ENCODE results near the gene FAM171A1.

Gene FAM171A1

DNA sequence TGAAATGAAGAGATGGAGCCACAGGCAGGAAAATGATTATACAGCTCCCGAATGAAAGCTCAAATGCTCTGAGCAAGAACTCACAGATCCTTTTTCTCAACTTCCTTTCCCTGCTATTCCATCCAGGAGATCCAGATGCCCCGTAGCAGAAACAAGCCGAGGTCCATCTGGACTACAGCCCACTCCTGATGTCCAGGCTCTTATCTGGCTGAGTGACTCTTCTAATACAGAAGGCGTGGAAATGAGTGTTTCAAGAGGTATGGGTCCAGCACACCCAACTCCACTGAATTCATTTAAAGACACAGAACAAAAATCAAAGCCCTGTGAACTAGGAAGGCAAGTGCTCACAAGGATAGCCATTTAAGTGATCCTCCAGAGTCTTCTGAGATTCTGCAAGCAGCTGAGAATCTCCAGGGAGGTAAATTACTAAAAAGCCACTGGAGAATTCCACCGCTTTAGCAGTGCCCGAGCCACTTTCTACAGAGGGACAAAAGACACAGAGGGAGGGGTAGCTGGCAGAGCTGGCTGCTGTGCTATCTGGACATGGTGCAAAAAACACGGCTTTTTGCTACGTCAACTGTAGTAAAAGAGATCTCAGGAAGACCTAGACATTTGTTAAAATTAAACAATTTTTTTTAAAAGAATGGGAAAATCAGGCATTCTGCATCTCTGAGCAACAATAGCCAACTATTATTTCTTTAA lies 24.5 kb downstream of the FAM171A1 start:
- H3K79me1 ChIP-seq (replicated peaks; ENCODE audit: low read length, poor library complexity, severe bottlenecking), result peaks cover 38% of the 10 kb centered on the region
- H3K27ac ChIP-seq (ENCODE audit: low read length, poor library complexity, severe bottlenecking), result no peak overlapping the region
- no peak overlapping the region for H3K9ac ChIP-seq (ENCODE audit: low read length)
- H2BK120ac ChIP-seq (ENCODE audit: low read depth, low read length), result no peak overlapping the region
- H3K4me1 ChIP-seq (ENCODE audit: control insufficient read depth, insufficient read depth, low read depth, low read length), result peaks cover 6% of the 10 kb centered on the region
- no peak overlapping the region for H2AK5ac ChIP-seq (ENCODE audit: low read length, severe bottlenecking)
- H3K27me3 ChIP-seq (ENCODE audit: control insufficient read depth in 1 of 2, insufficient read depth in 1 of 2, low read length in 2 of 2), result no peaks in the 10 kb centered on the region
- DNase-seq, result no peak
- no peak overlapping the region for H3K4me2 ChIP-seq (ENCODE audit: low read length, poor library complexity, severe bottlenecking)
- H3K14ac ChIP-seq (ENCODE audit: low read length in 2 of 2), result no peak overlapping the region
- H2BK5ac ChIP-seq (ENCODE audit: low read depth, low read length, poor library complexity, severe bottlenecking), result no peak overlapping the region
- H3K4ac ChIP-seq (ENCODE audit: low read depth in 1 of 2, low read length in 2 of 2), result no peak overlapping the region
- H4K8ac ChIP-seq (ENCODE audit: low read length), result no peak overlapping the region
- no peak overlapping the region for H4K91ac ChIP-seq (ENCODE audit: low read length)
- no peaks in the 10 kb centered on the region for H3K9me3 ChIP-seq (ENCODE audit: control insufficient read depth, low read length)
- no peaks in the 10 kb centered on the region for H3K36me3 ChIP-seq (ENCODE audit: control insufficient read depth in 1 of 2, insufficient read depth in 2 of 2, low read depth in 1 of 2, low read length in 2 of 2)
- H2BK15ac ChIP-seq (ENCODE audit: low read depth, poor library complexity, severe bottlenecking), result no peak overlapping the region
- H2BK12ac ChIP-seq (ENCODE audit: low read length in 2 of 2), result no peak overlapping the region
- no peak overlapping the region for H3K18ac ChIP-seq (ENCODE audit: low read depth in 1 of 2, low read length in 2 of 2)
- no peak overlapping the region for H2AFZ ChIP-seq (ENCODE audit: low read depth, low read length)
- H3K23ac ChIP-seq (ENCODE audit: low read length in 2 of 2), result no peak overlapping the region
- peak overlapping the region in 1 of 2 experiments; percentile 27 for H3K4me3 ChIP-seq (ENCODE audit: insufficient read depth in 1 of 2, low read depth in 1 of 2, low read length in 2 of 2)
- 65% methylated on average over 6 of the region's 8 CpGs for WGBS

DNA sequence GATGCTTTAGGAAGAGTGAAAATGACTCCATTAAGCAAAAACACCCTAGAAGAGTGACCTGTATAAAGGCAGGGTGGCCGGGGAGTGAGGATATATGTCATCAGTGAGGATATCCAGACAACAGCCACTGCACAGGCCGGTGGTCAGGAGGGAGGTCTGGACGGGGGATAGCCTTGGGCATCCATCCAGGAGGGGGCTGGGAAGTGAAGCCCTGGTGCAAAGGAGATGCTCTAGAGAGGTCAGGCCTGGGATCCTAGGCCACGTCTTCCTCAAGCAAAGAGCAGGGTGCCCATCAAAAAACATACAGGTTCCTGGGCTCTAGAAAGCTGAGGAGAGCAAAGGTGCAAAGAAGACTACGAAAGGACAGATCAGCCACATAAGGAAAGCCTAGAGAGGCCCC lies 25.6 kb downstream of the FAM171A1 start:
- H2BK120ac ChIP-seq (ENCODE audit: low read depth, low read length), result peak overlapping the region; percentile 27

DNA sequence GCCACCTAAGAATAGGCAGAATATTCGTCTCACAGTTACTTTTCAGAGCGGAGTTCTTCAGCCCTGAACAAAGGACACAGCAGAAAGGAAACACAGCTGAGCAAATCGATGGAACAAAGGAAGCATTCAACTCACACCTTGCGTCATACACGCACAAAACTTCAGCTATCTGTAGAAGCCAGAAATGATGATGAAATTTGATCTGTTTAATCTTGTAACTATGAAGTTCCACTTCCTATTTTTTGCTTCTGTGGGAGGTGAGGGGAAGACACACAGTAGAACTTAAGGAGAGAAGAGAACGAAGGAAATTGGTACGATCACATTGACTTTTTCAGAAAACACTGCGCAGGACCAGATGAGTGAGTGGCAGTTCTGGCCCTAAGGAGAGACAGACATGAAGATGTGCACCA lies 26.2 kb downstream of the FAM171A1 start:
- H3K79me1 ChIP-seq (replicated peaks; ENCODE audit: low read length, poor library complexity, severe bottlenecking), result peaks cover 35% of the 10 kb centered on the region
- H4K91ac ChIP-seq (ENCODE audit: low read length), result no peak overlapping the region
- H3K9me3 ChIP-seq (ENCODE audit: control insufficient read depth, low read length), result no peaks in the 10 kb centered on the region
- H2AK5ac ChIP-seq (ENCODE audit: low read length, severe bottlenecking), result no peak overlapping the region
- no peak overlapping the region for H3K4me2 ChIP-seq (ENCODE audit: low read length, poor library complexity, severe bottlenecking)
- H3K4me1 ChIP-seq (ENCODE audit: control insufficient read depth, insufficient read depth, low read depth, low read length), result peaks cover 10% of the 10 kb centered on the region
- no peak overlapping the region for H3K4me3 ChIP-seq (ENCODE audit: insufficient read depth in 1 of 2, low read depth in 1 of 2, low read length in 2 of 2)
- H2BK12ac ChIP-seq (ENCODE audit: low read length in 2 of 2), result no peak overlapping the region
- H4K8ac ChIP-seq (ENCODE audit: low read length), result no peak overlapping the region
- no peak overlapping the region for H3K27ac ChIP-seq (ENCODE audit: low read length, poor library complexity, severe bottlenecking)
- H3K23ac ChIP-seq (ENCODE audit: low read length in 2 of 2), result no peak overlapping the region
- 90% methylated on average over 6 of the region's 8 CpGs for WGBS
- no peak overlapping the region for H3K4ac ChIP-seq (ENCODE audit: low read depth in 1 of 2, low read length in 2 of 2)
- no peak overlapping the region for H3K14ac ChIP-seq (ENCODE audit: low read length in 2 of 2)
- H3K36me3 ChIP-seq (ENCODE audit: control insufficient read depth in 1 of 2, insufficient read depth in 2 of 2, low read depth in 1 of 2, low read length in 2 of 2), result no peaks in the 10 kb centered on the region
- no peak overlapping the region for H2AFZ ChIP-seq (ENCODE audit: low read depth, low read length)
- H2BK5ac ChIP-seq (ENCODE audit: low read depth, low read length, poor library complexity, severe bottlenecking), result no peak overlapping the region
- no peak overlapping the region for H3K18ac ChIP-seq (ENCODE audit: low read depth in 1 of 2, low read length in 2 of 2)
- no peak for DNase-seq
- H3K9ac ChIP-seq (ENCODE audit: low read length), result no peak overlapping the region
- H2BK15ac ChIP-seq (ENCODE audit: low read depth, poor library complexity, severe bottlenecking), result no peak overlapping the region
- H3K27me3 ChIP-seq (ENCODE audit: control insufficient read depth in 1 of 2, insufficient read depth in 1 of 2, low read length in 2 of 2), result no peaks in the 10 kb centered on the region
- no peak overlapping the region for H2BK120ac ChIP-seq (ENCODE audit: low read depth, low read length)

More for the DNA sequence above, 25.6 kb downstream of the FAM171A1 start:
- Histone ChIP-seq H3K9ac (ENCODE audit: low read length) (no peak overlapping the region), H3K14ac (ENCODE audit: low read length in 2 of 2) (no peak overlapping the region), H3K4me3 (ENCODE audit: insufficient read depth in 1 of 2, low read depth in 1 of 2, low read length in 2 of 2) (no peak overlapping the region), H3K27ac (ENCODE audit: low read length, poor library complexity, severe bottlenecking) (no peak overlapping the region), H3K18ac (ENCODE audit: low read depth in 1 of 2, low read length in 2 of 2) (peak overlapping the region in 1 of 2 experiments; percentile 4), H4K91ac (ENCODE audit: low read length) (peak overlapping the region; percentile 40), H4K8ac (ENCODE audit: low read length) (no peak overlapping the region), H2AK5ac (ENCODE audit: low read length, severe bottlenecking) (no peak overlapping the region), H3K36me3 (ENCODE audit: control insufficient read depth in 1 of 2, insufficient read depth in 2 of 2, low read depth in 1 of 2, low read length in 2 of 2) (no peaks in the 10 kb centered on the region), H3K4ac (ENCODE audit: low read depth in 1 of 2, low read length in 2 of 2) (no peak overlapping the region), H3K9me3 (ENCODE audit: control insufficient read depth, low read length) (no peaks in the 10 kb centered on the region), H2BK12ac (ENCODE audit: low read length in 2 of 2) (no peak overlapping the region), H3K27me3 (ENCODE audit: control insufficient read depth in 1 of 2, insufficient read depth in 1 of 2, low read length in 2 of 2) (no peaks in the 10 kb centered on the region), H2BK15ac (ENCODE audit: low read depth, poor library complexity, severe bottlenecking) (no peak overlapping the region), H2AFZ (ENCODE audit: low read depth, low read length) (no peak overlapping the region), H2BK5ac (ENCODE audit: low read depth, low read length, poor library complexity, severe bottlenecking) (no peak overlapping the region), H3K79me1 (replicated peaks; ENCODE audit: low read length, poor library complexity, severe bottlenecking) (peaks cover 35% of the 10 kb centered on the region), H3K23ac (ENCODE audit: low read length in 2 of 2) (no peak overlapping the region), H3K4me2 (ENCODE audit: low read length, poor library complexity, severe bottlenecking) (no peak overlapping the region), H3K4me1 (ENCODE audit: control insufficient read depth, insufficient read depth, low read depth, low read length) (peaks cover 8% of the 10 kb centered on the region)
- WGBS, result 62% methylated on average over 5 of the region's 5 CpGs
- DNase-seq, result no peak

DNA sequence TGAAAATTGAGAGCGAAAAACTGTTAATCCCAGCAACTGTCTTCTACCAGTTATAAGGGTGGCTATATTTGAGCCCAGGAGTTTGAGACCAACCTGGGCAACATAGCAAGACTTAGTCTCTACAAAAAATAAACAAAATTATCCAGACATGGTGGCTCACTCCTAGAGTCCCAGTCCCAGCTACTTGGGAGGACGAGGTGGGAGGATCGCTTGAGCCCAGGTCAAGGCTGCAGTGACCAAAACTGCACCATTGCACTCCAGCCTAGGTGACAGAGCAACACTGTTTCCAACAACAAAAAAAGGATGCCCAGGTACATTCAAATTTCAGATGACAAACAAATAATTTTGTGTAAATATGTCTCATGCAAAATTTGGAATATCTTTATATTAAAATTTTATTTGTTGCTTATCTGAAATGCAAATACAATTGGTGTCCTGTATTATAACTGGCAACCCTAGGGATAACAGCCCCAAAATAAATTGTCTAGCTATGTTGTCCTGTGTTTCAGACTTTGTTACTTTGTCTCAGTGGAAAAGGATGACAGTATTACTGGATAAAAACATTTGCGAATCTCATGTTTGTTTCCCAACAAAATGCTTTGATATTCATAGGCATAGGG lies 26.7 kb downstream of the FAM171A1 start:
- H3K27ac ChIP-seq (ENCODE audit: low read length, poor library complexity, severe bottlenecking), result no peak overlapping the region
- no peak for DNase-seq
- WGBS, result 93% methylated on average over 4 of the region's 4 CpGs
- no peak overlapping the region for H4K8ac ChIP-seq (ENCODE audit: low read length)
- no peak overlapping the region for H2AK5ac ChIP-seq (ENCODE audit: low read length, severe bottlenecking)
- peaks cover 35% of the 10 kb centered on the region for H3K79me1 ChIP-seq (replicated peaks; ENCODE audit: low read length, poor library complexity, severe bottlenecking)
- no peak overlapping the region for H3K23ac ChIP-seq (ENCODE audit: low read length in 2 of 2)
- H3K14ac ChIP-seq (ENCODE audit: low read length in 2 of 2), result no peak overlapping the region
- H2AFZ ChIP-seq (ENCODE audit: low read depth, low read length), result no peak overlapping the region
- no peaks in the 10 kb centered on the region for H3K27me3 ChIP-seq (ENCODE audit: control insufficient read depth in 1 of 2, insufficient read depth in 1 of 2, low read length in 2 of 2)
- H4K91ac ChIP-seq (ENCODE audit: low read length), result no peak overlapping the region
- H3K4me3 ChIP-seq (ENCODE audit: insufficient read depth in 1 of 2, low read depth in 1 of 2, low read length in 2 of 2), result no peak overlapping the region
- peaks cover 10% of the 10 kb centered on the region for H3K4me1 ChIP-seq (ENCODE audit: control insufficient read depth, insufficient read depth, low read depth, low read length)
- no peak overlapping the region for H2BK120ac ChIP-seq (ENCODE audit: low read depth, low read length)
- H3K18ac ChIP-seq (ENCODE audit: low read depth in 1 of 2, low read length in 2 of 2), result no peak overlapping the region
- no peaks in the 10 kb centered on the region for H3K36me3 ChIP-seq (ENCODE audit: control insufficient read depth in 1 of 2, insufficient read depth in 2 of 2, low read depth in 1 of 2, low read length in 2 of 2)
- H3K4me2 ChIP-seq (ENCODE audit: low read length, poor library complexity, severe bottlenecking), result no peak overlapping the region
- no peak overlapping the region for H3K9ac ChIP-seq (ENCODE audit: low read length)
- H2BK5ac ChIP-seq (ENCODE audit: low read depth, low read length, poor library complexity, severe bottlenecking), result no peak overlapping the region
- H3K9me3 ChIP-seq (ENCODE audit: control insufficient read depth, low read length), result no peaks in the 10 kb centered on the region
- no peak overlapping the region for H2BK12ac ChIP-seq (ENCODE audit: low read length in 2 of 2)
- no peak overlapping the region for H2BK15ac ChIP-seq (ENCODE audit: low read depth, poor library complexity, severe bottlenecking)
- no peak overlapping the region for H3K4ac ChIP-seq (ENCODE audit: low read depth in 1 of 2, low read length in 2 of 2)
